Posterior cingulate gyrus (tissue), 11 donors: ENCODE results near the gene HRAS.

Source experiments
- DNase-seq, 10 donors: peaks; one replicate each; pipeline versions ENCODE4 v3.0.0 to v3.0.0-alpha.2; 2020 to 2021; ENCODE audit warnings: mixed read lengths in 3 of 10
- intact Hi-C: fragments of 100-400 bp; cut with DNase I; formaldehyde crosslinking; loops from one replicate; pipeline ENCODE4 v1.15.1; 2023

The HRAS gene

DNA sequence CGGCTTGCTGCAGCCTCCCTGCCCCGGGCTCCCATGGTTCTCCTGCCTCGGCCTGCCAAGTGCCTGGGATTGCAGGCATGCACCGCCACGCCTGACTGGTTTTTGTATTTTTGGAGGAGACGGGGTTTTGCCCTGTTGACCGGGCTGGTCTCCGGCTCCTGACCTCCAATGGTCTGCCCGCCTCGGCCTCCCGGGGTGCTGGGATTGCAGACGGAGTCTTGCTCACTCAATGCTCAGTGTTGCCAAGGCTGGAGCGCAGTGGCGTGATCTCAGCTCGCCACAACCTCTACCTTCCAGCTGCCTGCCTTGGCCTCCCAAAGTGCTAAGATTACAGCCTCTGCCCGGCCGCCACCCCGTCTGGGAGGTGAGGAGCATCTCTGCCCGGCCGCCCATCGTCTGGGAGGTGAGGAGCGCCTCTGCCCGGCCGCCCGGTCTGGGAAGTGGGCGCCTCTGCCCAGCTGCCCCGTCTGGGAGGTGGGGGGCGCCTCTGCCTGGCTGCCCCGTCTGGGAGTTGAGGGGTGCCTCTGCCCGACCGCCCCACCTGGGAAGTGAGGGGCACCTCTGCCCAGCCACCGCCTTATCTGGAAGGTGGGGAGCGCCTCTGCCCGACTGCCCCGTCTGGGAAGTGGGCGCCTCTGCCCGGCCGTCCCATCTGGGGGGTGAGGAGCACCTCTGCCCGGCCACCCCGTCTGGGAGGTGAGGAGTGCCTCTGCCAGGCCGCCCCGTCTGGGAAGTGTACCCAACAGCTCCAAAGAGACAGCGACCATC is 18.3 kb downstream of the HRAS start:
- DNase-seq, result peak in 2 of 10 donors; percentile 68 to 84
- intact Hi-C loops, result loop anchor here (5.0 kb wide), 1 partner anchor 70 kb away; no protein-coding TSS in a partner anchor

DNA sequence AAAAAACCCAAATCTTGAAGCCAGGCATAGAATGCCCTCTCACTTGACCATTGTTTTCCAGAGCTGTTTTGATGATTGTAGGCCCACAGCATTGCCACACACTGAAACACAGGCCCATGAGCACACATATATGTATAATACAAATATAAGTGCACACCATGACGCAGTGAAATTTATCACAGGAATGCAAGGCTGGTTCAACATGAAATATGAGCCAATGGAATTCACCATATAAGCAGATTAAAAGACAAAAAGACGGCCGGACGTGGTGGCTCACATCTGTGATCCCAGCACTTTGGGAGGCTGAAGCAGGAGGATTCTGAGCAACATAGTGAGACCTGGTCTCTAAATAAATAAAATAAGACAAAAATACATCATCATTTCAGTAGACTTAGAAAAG is 19.0 kb downstream of the HRAS start:
- DNase-seq, result no peak
- intact Hi-C loops, result loop anchor here (5.0 kb wide), 1 partner anchor 69 kb away; no protein-coding TSS in a partner anchor

DNA sequence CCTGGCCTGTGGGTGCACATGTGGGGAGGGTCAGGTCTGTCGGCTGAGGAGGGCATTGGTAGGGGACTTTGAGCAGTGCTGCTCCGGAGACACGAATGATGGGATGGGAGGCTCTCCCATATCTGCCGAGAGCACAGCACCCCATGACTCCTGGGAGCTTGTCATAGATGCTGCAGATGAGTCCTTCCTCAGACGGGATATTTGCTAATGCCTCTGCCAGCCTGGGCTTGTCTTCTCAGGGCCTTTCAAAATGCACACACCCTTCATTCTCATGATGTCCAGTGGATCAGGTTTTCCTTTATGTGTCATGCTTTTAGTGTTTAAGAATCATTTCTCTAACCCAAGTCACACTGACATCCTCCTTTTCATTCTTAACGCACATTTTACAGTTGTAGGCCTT is 20.2 kb downstream of the HRAS start:
- DNase-seq, result no peak
- intact Hi-C loops, result loop anchor here (5.0 kb wide), 1 partner anchor 68 kb away; no protein-coding TSS in a partner anchor

DNA sequence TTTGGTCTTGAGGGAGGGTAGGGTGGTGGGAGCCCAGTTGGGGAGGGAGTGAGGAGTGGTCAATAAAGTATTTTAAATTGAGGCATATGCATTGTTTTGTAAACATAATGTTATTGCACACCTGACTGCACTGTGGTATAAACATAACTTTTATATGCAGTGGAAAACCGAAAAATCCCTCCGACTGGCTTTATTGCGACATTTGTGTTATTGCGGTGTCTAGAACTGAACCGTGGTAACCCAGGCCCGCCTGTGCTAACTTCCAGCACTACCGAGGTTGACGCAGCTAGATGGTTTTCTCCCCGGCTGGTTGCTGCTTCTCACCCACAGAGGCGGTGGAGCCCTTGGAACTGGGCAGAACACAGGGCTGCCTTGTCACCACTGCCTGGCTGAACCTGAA is 20.8 kb downstream of the HRAS start:
- intact Hi-C loops, result loop anchor here (5.0 kb wide), 1 partner anchor 67 kb away; no protein-coding TSS in a partner anchor
- DNase-seq, result no peak

DNA sequence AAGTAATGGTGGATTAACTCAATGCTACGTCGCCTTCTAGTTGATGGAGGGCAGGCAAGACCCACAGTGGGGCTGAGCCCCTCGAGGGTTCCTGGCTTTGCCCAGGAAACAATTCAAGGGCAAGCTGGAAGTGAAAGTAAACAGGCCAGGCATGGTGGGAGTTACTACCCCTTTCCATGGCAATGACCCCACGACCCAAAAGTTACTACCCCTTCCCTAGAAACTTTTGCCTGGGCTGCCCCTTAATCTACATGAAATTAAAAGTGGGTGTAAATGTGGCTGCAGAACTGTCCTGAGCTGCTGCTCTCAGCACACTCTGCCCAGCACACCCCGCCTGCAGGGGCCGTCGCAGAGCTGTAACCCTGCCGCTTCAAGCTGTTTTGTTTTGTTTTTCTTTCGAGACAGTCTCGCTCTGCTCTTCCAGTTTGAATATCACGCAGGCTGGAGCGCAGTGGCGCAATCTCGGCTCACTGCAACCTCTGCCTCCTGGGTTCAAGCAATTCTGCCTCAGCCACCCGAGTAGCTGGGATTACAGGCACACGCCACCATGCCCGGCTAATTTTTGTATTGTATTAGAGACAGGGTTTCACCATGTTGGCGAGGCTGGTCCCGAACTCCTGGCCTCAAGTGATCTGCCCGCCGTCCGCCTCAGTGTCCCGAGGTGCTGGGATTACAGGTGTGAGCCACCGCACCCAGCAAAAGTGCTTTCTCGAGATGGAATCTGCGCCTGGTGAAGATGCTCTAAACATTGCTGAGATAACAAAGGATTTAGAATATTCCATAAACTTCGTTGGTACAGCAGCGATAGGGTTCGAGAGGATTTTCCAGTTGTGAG is 22.4 kb downstream of the HRAS start:
- DNase-seq, result peak in 1 of 10 donors; percentile 52
- intact Hi-C loops, result no loop called here

DNA sequence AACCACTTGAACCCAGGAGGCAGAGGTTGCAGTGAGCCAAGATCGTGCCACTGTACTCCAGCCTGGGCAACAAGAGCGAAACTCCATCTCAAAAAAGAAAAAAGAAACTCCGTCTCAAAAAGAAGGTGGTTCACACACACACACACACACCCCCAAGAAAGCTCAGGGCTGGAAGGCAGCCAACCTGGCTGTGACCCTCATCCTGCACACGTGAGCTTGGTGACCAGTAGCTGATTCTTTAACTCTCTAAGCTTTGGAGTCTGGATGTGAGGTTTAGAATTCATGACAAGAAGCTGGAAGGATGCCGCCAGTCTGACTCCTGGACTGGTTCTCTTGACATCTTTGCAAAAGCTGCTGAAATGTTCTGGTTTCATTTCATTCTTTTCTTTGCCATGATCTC is 26.4 kb downstream of the HRAS start:
- peak in 1 of 10 donors; percentile 58 for DNase-seq
- intact Hi-C loops, result loop anchor here (5.0 kb wide), 1 partner anchor 137 kb away; no protein-coding TSS in a partner anchor

DNA sequence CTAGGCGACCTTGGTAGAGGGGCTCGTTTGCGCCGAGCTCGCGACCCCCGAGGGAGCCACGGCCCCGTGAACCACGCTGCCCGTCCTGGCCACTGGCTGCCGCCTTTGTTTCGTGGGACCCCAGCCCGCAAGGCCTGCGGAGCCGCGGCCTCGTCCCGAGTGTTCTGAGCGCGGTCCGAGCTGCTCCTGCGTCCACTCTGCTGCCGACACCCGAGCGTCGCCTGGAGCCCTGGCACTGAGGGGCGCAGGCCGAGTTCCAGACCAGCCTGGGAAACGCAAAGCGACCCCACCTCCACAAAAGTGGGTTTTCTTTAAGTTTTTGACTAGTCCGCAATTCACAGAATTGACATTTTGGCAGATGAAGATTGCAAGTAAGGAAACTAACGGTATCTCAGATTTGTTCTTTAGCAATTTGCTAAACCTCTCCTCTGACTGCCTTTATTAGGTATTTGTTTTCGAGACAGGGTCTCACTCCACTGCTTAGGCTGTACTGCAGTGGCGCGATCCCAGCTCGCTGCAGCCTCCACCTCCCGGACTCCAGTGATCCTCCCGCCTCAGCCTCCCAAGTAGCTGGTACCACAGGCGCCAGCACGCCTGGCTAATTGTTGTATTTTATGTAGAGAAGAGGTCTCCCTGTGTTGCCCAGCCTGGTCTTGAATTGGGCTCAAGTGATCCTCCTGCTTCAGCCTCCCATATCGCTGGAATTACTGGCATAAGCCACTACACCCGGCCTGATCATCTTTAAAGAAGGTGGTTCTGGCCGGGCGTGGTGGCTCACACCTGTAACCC is 27.5 kb downstream of the HRAS start:
- DNase-seq, result peak in 1 of 10 donors; percentile 68
- intact Hi-C loops, result loop anchor here (5.0 kb wide), 1 partner anchor 136 kb away; no protein-coding TSS in a partner anchor

DNA sequence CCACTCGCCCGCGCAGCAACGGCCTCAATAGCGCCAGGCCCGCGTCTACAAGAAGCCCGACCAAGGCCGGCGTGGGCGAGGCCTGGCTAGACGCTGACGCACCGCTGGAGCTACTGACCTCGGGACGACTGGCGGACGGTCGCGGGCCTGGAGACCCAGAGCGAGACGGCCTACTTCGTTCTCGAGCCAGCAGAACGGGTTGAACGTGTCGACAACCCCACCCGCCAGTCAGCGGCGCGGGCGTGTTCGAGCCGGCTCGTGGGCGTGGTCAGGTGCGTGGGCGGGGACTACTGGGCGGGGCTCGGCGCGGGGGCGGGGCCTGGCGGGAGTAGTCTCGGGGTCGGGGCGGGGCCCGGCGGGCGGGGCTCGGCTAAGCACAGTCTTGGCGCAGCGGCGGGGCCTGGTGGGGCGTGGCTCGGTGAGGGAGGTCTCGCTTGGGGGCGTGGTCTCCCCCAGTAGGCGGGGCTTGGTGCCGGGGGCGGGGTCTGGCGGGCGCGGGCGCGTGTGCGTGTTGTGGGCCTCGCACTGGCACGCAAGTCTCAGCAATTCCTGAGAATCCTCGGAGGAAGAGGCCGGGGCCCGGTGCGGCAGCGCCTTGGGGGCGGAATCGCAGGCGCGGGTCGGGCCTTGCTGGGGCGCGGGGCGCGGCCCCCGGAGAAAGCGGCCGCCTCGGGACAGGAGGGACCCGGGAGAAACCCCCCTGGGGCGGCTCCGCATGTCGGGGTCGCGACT is 28.2 kb downstream of the HRAS start, which contains the start of gene RNH1:
RNH1 (minus strand) TSS at position 248 of the 732 bp plus-strand sequence. CDS start 5,080 bp downstream, outside the sequence.
- intact Hi-C loops, result loop anchor here (1.0 to 5.0 kb wide), 2 partner anchors 57 to 135 kb away; partner anchors contain the start of gene PTDSS2
- DNase-seq, result peak; percentile 95 to 100 (median 98)

DNA sequence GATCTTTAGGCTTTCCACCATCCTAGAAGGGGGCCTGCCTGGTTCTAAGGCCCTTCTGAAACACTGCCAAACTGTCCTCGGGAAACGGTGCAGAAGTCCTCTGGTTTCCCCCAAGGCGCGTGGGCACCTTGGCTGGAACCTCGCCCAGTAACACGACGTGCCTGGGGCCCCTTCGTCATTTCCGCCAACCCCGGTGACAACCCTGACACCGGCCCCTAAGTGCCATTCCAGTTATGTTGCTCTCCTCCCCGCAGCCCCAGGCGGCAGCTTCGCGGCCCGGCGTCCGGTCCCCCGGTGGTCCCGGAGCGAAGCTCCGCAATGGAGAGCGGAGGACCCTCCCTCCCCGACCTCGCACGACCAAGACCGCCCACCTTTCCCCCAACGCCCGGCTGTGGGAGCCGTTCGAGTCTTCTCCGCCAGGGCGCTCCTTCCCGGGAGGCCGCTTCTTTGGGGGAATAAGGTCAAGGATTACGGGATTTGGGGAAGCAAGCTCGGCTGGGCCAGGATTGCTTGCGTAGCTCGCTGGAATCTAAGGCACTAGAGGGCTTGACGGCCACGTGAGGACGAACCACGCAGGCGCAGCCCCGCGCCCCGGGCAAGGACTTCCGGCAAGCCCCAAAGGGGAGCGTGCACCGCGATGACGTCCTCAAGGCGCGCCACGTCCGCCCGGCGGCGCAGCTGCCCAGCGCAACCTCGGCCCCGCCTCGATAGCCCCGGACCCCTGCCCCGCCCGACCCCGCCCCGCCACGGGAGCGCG is 29.0 kb downstream of the HRAS start:
- intact Hi-C loops, result loop anchor here (1.0 to 5.0 kb wide), 2 partner anchors 56 to 134 kb away; partner anchors contain the start of gene PTDSS2
- DNase-seq, result peak; percentile 96 to 100 (median 97)

DNA sequence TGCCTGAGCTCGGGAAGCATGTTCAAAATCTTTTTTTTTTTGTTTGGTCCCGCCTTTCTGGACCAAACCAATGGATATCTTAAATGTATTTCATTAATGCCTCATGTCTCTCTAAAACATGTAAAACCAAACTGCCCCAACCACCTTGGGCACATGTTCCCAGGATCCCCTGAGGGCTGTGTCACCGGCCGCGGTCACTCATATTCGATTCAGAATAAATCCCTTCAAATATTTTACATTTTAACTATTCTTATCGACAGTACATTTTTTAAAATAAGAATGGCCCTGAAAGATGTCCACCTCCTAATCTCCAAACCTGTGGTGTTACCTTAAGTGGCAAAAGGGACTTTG is 30.4 kb downstream of the HRAS start:
- intact Hi-C loops, result loop anchor here (5.0 kb wide), 1 partner anchor 133 kb away; no protein-coding TSS in a partner anchor
- peak in 1 of 10 donors; percentile 67 for DNase-seq

DNA sequence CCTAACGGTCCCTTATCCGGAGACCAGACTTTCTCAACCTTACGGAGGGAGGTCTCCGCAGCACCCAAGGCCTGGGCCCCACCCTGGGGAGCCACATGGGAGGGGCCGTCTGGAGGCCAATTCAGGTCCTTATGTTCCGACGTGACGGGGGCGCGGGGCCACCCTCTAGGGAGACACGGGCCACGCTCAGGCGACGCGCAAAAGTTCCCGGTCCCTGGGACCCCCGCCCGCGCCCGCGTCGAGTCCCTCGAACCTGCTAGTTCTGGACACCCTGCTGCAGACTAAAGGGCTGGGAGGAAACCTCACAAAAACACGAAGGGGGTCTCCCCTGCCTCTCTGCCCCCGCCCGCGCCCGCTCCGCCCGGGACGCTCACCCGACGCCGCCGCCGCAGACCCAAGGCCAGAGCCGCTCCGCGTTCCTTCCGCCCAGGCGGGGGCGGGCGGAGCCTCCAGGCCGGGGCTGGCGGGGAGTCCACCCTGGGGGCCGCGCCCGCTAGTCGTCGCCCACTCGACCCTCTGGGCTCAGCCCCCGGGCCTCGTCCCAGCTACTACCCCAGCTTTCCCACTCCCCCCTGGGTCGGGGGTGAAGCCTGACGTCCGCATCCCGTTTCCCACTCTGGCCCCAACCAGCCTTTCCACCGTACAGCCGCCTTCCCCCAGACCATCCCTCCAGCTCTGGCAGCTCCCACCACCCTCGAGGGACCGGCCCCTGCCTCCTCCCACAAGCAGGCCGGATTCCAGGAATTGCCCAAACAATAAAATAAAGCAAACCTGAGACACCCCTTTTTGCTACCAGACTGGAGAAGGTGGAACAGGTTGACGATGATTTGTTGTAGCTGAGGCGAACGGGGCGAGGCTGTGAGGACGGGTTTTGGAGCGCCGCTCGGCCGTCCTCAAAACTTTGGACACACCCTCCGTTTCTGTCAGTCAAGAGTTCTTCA is 31.1 kb downstream of the HRAS start:
- intact Hi-C loops, result no loop called here

DNA sequence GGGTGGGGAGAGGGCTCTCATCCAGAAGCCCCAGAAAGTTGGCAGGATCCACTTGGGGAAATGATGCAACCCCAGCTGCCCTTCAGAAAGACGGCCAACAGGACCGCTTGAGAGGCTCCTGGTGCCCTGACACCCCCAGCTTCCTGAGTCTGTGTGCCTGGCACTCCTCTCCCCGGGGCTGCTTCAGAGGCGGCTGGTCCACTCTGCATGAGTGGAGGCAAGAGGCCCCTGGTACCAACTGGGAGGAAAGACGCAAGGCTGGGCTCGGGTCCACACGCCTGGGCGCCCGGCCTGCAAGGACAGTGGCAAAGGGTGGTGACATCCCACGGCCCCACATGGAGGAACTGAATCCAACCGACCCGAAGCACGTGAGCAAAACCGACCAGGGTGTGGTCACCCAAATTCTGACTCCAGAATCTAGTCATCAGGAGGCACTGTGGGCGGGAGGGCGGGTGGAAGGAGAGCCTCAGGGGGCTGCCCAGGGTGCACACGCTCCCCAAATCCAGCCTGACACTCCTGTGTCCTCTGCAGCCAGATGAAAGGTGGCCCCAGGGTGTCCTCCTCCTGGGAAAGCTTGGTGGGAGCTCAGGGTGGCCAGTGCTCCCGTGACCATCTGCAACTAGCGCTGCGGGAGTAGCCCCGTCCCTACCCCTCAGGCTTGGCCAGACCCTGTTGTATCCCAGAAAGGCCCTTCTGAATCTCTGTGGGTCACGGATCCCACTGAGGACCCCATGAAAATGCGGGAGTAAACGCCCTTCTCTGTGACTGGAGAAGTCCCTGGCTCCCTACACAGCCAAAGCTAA is 32.0 kb downstream of the HRAS start:
- intact Hi-C loops, result no loop called here

More for the DNA sequence above, 31.1 kb downstream of the HRAS start:
- DNase-seq, result peak in 4 of 10 donors; percentile 47 to 85 (median 76)

DNA sequence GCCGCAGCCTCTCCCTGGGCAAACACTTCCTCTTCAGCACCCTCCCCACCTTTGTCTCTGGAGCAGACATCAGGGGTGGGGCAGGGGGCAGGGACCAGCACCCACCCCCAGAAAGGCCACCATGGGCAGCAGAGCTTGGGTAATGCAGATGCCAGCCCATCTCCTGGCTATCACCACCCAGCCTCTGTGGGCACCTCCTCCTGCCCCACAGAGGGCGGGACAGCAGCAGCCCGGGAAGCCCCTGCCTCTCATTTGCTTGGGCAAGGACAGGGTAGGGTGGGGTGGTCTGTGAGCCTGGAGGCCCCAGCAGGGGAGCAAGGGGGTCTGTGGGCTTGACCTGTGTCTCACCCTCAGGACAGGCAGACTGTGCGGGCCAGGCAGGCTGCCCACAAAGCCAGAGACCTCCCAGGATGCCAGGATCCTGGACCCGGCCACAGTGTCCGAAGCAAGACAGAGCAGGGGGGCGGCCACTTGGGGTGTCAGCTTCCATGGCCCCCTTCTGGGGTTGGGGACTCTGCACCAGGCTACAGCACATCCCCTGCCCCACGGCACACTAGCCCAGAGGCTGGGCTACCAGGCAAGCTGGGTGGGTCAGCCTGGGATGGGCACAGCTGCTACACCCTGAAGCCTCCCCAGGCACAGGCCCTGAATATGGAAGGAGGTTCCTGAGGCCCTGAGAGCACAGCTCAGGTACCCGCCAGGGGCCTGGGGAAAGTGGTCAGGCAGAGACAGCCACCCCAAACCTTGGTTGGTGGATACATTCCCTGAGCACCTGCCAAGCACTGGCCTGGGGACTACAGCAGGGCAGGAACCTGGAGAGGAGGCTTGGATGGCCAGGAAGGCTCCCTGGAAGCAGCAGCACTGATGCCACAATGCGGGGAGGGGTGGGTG is 32.8 kb downstream of the HRAS start:
- intact Hi-C loops, result no loop called here
- DNase-seq, result peak in 2 of 10 donors; percentile 59 to 81

More for the DNA sequence above, 32.0 kb downstream of the HRAS start:
- DNase-seq, result peak; percentile 73 to 98 (median 82)

DNA sequence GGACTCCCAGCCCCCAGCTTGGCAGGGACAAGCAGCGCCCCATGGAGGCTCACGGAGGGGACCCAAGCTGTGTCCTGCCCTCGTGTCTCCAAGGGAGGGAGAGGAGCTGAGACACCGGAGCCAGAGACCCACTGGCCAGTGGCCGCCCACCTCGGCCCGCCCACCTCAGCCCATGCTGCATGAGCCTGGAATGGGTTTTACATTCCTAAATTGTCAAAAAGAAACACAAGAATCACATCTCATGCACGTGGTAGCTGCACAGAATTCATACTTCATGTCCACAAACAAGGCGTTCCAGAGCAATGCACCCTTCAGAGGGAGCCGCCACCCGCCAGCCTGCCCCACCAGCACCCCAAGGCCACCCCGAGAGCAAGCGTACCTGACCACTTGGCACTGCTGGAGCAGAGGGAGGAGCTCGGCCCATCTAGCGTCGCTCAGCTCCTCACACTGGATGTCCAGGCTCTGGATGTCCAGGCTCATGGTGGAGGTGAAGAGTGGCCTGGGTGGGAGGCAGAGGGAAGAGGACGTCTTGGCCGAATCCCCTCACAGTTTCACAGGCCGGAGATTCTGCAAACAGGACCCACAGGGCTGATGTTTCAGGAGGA is 33.6 kb downstream of the HRAS start:
- intact Hi-C loops, result no loop called here
- DNase-seq, result peak in 1 of 10 donors; percentile 83
